GM21528 (cell line): ENCODE measurements around the gene HSD11B1L.

Source experiments
- ATAC-seq: cut with Tn5 transposase; IDR thresholded peaks from one replicate; pipeline ENCODE4 v1.9.1; 2021; ENCODE audit warnings: mild to moderate bottlenecking, moderate library complexity; ENCODE audit not compliant: unreplicated experiment, low FRiP score

The HSD11B1L gene

GRCh38 chr19:5680437-5681368, at the start of gene HSD11B1L, which contains the start of gene MICOS13:
TSS of gene HSD11B1L (plus strand) at chr19:5681027. CDS start at chr19:5684833, 3,806 bp downstream.
TSS of gene MICOS13 (minus strand) at chr19:5680516. CDS start at chr19:5680486, 30 bp downstream.
- peak; percentile 80 for ATAC-seq

- no peak for ATAC-seq
Measured at GRCh38 chr19:5631567-5632240, 49.1 kb upstream of the HSD11B1L start.

GRCh38 chr19:5632241-5632612, 48.6 kb upstream of the HSD11B1L start:
- ATAC-seq: no peak

GRCh38 chr19:5632657-5633056, 48.2 kb upstream of the HSD11B1L start:
- no peak for ATAC-seq

- no peak for ATAC-seq
Measured at GRCh38 chr19:5635427-5635826, 45.4 kb upstream of the HSD11B1L start.

- ATAC-seq: no peak
Measured at GRCh38 chr19:5637971-5638370, 42.9 kb upstream of the HSD11B1L start.

GRCh38 chr19:5641171-5641570, 39.7 kb upstream of the HSD11B1L start:
- no peak for ATAC-seq

- ATAC-seq: no peak
Measured at GRCh38 chr19:5642204-5642603, 38.6 kb upstream of the HSD11B1L start.

- ATAC-seq: no peak
Measured at GRCh38 chr19:5643060-5643459, 37.8 kb upstream of the HSD11B1L start.

GRCh38 chr19:5644037-5644436, 36.8 kb upstream of the HSD11B1L start:
- ATAC-seq: no peak

GRCh38 chr19:5645409-5645808, 35.4 kb upstream of the HSD11B1L start:
- ATAC-seq: no peak

- ATAC-seq: no peak
Measured at GRCh38 chr19:5646703-5647102, 34.1 kb upstream of the HSD11B1L start.

- no peak for ATAC-seq
Measured at GRCh38 chr19:5648464-5648863, 32.4 kb upstream of the HSD11B1L start.

GRCh38 chr19:5651361-5651760, 29.5 kb upstream of the HSD11B1L start:
- ATAC-seq: no peak

GRCh38 chr19:5652261-5652660, 28.6 kb upstream of the HSD11B1L start:
- ATAC-seq: no peak

GRCh38 chr19:5654931-5655330, 25.9 kb upstream of the HSD11B1L start:
- ATAC-seq: no peak

- ATAC-seq: no peak
Measured at GRCh38 chr19:5655412-5655811, 25.4 kb upstream of the HSD11B1L start.

- no peak for ATAC-seq
Measured at GRCh38 chr19:5661483-5661882, 19.3 kb upstream of the HSD11B1L start.

GRCh38 chr19:5663904-5664303, 16.9 kb upstream of the HSD11B1L start:
- no peak for ATAC-seq

- no peak for ATAC-seq
Measured at GRCh38 chr19:5664515-5664914, 16.3 kb upstream of the HSD11B1L start.

GRCh38 chr19:5665781-5666513, 14.9 kb upstream of the HSD11B1L start:
- no peak for ATAC-seq
